NB4 (cell line): ENCODE measurements around the gene LARP4B.

Source experiments
- MYC ChIP-seq: IDR thresholded peaks from 2 replicates; pipeline ENCODE4 v1.6.1; 2011; ENCODE audit warnings: low read depth, low read length
- POLR2A ChIP-seq: IDR thresholded peaks from 2 replicates; pipeline ENCODE4 v1.6.1; 2011; ENCODE audit warnings: mild to moderate bottlenecking; ENCODE audit not compliant: insufficient read length; ENCODE audit errors: extremely low read depth
- TF ChIP-seq, protein P1 (sequence below): IDR thresholded peaks from one replicate; pipeline ENCODE4 v1.5.1; 2012; ENCODE audit warnings: low read depth, low read length
- TF ChIP-seq, protein P2 (sequence below): IDR thresholded peaks from 2 replicates; pipeline ENCODE4 v1.6.1; 2011; ENCODE audit warnings: low read depth, low read length

DNA sequence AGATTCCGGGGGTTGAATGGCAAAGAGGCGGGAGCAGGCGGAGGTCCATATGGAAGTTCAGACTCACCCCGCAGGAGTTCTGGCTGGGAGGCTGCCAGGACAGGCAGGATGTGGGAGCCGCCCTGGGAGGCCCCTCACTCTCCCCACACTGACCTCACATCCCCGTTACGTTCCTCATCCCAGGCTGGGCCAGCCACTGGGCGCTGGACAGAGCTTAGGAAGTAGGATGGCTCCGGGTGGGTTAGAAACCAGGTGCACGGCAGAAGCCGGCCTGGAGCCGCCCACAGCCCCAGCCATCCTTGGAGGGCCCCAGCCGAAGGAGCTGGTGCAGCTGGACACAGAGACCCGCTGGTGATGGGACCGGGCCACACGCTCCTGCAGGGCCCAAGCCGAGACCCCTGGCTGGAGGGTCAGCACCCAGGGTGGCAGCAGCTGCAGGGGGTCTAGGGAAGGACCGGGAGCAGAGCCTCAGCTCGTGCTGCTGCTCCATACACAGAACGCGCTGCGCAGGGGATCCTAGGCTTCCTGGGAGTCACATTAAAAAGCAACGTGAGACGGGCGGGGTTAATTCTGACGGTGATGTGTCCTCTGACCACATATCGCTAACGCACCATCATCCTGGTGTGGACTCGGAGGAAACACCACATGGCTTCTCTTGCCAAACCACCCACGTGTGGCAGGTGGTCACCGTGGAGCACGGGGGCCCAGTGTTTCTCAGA, 143.4 kb downstream of the LARP4B start:
- TF ChIP-seq, protein P1, sequence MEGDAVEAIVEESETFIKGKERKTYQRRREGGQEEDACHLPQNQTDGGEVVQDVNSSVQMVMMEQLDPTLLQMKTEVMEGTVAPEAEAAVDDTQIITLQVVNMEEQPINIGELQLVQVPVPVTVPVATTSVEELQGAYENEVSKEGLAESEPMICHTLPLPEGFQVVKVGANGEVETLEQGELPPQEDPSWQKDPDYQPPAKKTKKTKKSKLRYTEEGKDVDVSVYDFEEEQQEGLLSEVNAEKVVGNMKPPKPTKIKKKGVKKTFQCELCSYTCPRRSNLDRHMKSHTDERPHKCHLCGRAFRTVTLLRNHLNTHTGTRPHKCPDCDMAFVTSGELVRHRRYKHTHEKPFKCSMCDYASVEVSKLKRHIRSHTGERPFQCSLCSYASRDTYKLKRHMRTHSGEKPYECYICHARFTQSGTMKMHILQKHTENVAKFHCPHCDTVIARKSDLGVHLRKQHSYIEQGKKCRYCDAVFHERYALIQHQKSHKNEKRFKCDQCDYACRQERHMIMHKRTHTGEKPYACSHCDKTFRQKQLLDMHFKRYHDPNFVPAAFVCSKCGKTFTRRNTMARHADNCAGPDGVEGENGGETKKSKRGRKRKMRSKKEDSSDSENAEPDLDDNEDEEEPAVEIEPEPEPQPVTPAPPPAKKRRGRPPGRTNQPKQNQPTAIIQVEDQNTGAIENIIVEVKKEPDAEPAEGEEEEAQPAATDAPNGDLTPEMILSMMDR: no peak
- TF ChIP-seq MYC (no peak), POLR2A (no peak)
- TF ChIP-seq, protein P2, sequence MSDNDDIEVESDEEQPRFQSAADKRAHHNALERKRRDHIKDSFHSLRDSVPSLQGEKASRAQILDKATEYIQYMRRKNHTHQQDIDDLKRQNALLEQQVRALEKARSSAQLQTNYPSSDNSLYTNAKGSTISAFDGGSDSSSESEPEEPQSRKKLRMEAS: no peak
